HCT116 (cell line): Measurements from ENCODE around the gene CDK5RAP1. TPM values are rescaled to one million over a fixed set of nuclear protein-coding genes. Genes with fewer than 3 reads are reported as not detected.

ENCODE experiments used
- ATAC-seq: fragments of 200-7000 bp; cut with Tn5 transposase; 2 replicates; pipeline ENCODE4 v1.9.1; 2020; ENCODE audit warnings: mild to moderate bottlenecking, moderate library complexity
- BruUV-seq: library from RNA; stranded (reverse); fragments of 400-500 nt; replicated peaks from 2 replicates; lab custom pipeline; 2021; lab: Mats Ljungman, UMichigan
- CTCF ChIA-PET: fragments of 300-600 bp; sonication (Branson Sonifier 250); formaldehyde crosslinking; loops from one replicate; lab custom pipeline; 2021; ENCODE audit warnings: antibody characterized with exemption; lab: Charles Lee
- POLR2A ChIA-PET: fragments of 300-600, 350-600 bp; sonication (Branson Sonifier 250); formaldehyde crosslinking; loops from one replicate; lab custom pipeline; 2021; ENCODE audit warnings: antibody characterized with exemption; lab: Charles Lee
- RAD21 ChIA-PET, 2 experiments: fragments of 300-600 bp; sonication (Branson Sonifier 250); formaldehyde crosslinking; loops; one replicate each; lab custom pipeline; 2023; ENCODE audit warnings: low total read pairs in 2 of 2; ENCODE audit not compliant: uncharacterized antibody in 2 of 2, unreplicated experiment in 2 of 2, low non-redundant PET in 1 of 2; lab: Charles Lee
- DNase-seq: peaks from one replicate; pipeline ENCODE4 v3.0.0-alpha.2; 2010; ENCODE audit warnings: low read depth, low spot score
- H2AFZ ChIP-seq: fragments of 200-600 bp; shearing (Covaris generic), sonication (generic); 2 replicates; pipeline ENCODE4 v1.6.1; 2017; ENCODE audit warnings: low read depth, mixed run types, mixed read lengths, antibody characterized with exemption, low read length; ENCODE audit not compliant: poor library complexity, severe bottlenecking
- H3K27ac ChIP-seq: 2 replicates; pipeline ENCODE4 v1.5.1; 2012; ENCODE audit warnings: low read depth, low read length
- H3K27me3 ChIP-seq: fragments of 200-600 bp; sonication (generic); 2 replicates; pipeline ENCODE4 v1.6.1; 2016; ENCODE audit warnings: mixed run types, low read length, mixed read lengths; ENCODE audit not compliant: insufficient read depth
- H3K36me3 ChIP-seq, 2 experiments: fragments of 200-500 bp in 1 of 2; fragments of 200-600 bp in 1 of 2; sonication (Bioruptor generic) in 1 of 2; sonication (generic) in 1 of 2; 2 replicates each; pipeline versions ENCODE4 v1.5.1 to v1.6.1; 2014 to 2016; ENCODE audit warnings: low read length in 2 of 2, inconsistent platforms in 1 of 2, mixed read lengths in 1 of 2, mixed run types in 1 of 2; ENCODE audit not compliant: insufficient read depth in 2 of 2, control insufficient read depth in 1 of 2
- H3K4me1 ChIP-seq, 2 experiments: fragments of 200-600 bp in 1 of 2; sonication (generic) in 1 of 2; 2 replicates each; pipeline versions ENCODE4 v1.5.1 to v1.6.1; 2012 to 2017; ENCODE audit warnings: low read length in 2 of 2, inconsistent platforms in 1 of 2, mild to moderate bottlenecking in 1 of 2, mixed read lengths in 1 of 2, mixed run types in 1 of 2, moderate library complexity in 1 of 2; ENCODE audit not compliant: insufficient read depth in 2 of 2, control insufficient read depth in 1 of 2
- H3K4me2 ChIP-seq: fragments of 200-600 bp; sonication (generic); 2 replicates; pipeline ENCODE4 v1.6.1; 2017; ENCODE audit warnings: mixed run types, low read length, mixed read lengths
- H3K4me3 ChIP-seq, 2 experiments: fragments of 200-600 bp in 1 of 2; sonication (generic) in 1 of 2; replicated peaks in 1 of 2; 2 replicates each; pipeline ENCODE4 v1.5.1; 2011 to 2016; ENCODE audit warnings: low read length in 2 of 2, control low read depth in 1 of 2, low read depth in 1 of 2, mild to moderate bottlenecking in 1 of 2, mixed read lengths in 1 of 2, mixed run types in 1 of 2
- H3K79me2 ChIP-seq: fragments of 200-600 bp; sonication (generic); 2 replicates; pipeline ENCODE4 v1.6.1; 2017; ENCODE audit warnings: mild to moderate bottlenecking, mixed run types, low read length, moderate library complexity, mixed read lengths; ENCODE audit not compliant: insufficient read depth
- H3K9ac ChIP-seq: fragments of 200-600 bp; sonication (generic); 2 replicates; pipeline ENCODE4 v1.6.1; 2016; ENCODE audit warnings: low read length, mixed read lengths
- H3K9me2 ChIP-seq: fragments of 200-600 bp; sonication (generic), shearing (Covaris generic); 2 replicates; pipeline ENCODE4 v1.6.1; 2017; ENCODE audit warnings: mixed run types, mild to moderate bottlenecking, moderate library complexity; ENCODE audit not compliant: insufficient read depth
- H3K9me3 ChIP-seq, 2 experiments: fragments of 200-500 bp in 1 of 2; fragments of 200-600 bp in 1 of 2; sonication (Bioruptor generic) in 1 of 2; sonication (generic) in 1 of 2; 2 replicates each; pipeline ENCODE4 v1.6.1; 2014 to 2017; ENCODE audit warnings: low read length in 2 of 2, mixed read lengths in 2 of 2, inconsistent platforms in 1 of 2, low read depth in 1 of 2, mild to moderate bottlenecking in 1 of 2, mixed run types in 1 of 2, moderate library complexity in 1 of 2; ENCODE audit not compliant: control insufficient read depth in 1 of 2, insufficient read depth in 1 of 2
- H4K20me1 ChIP-seq: fragments of 200-600 bp; sonication (generic), shearing (Covaris generic); 2 replicates; pipeline ENCODE4 v1.6.1; 2017; ENCODE audit warnings: mixed run types, mild to moderate bottlenecking, moderate library complexity; ENCODE audit not compliant: insufficient read depth
- ELF1 ChIP-seq: IDR thresholded peaks from 2 replicates; pipeline ENCODE4 v1.6.1; 2012; ENCODE audit warnings: low read depth, borderline replicate concordance
- EZH2 ChIP-seq: fragments of 200-600 bp; sonication (generic); IDR thresholded peaks from 2 replicates; pipeline ENCODE4 v1.6.1; 2017; ENCODE audit warnings: antibody characterized with exemption, mixed run types
- SRF ChIP-seq: IDR thresholded peaks from 2 replicates; pipeline ENCODE4 v1.6.1; 2012; ENCODE audit warnings: low read depth
- intact Hi-C: fragments of 100-400 bp; cut with micrococcal nuclease; formaldehyde crosslinking; loops from 2 replicates; pipeline ENCODE4 v1.10.0; 2022
- total RNA-seq: library from RNA; stranded (reverse); gene quantifications from one replicate; pipeline ENCODE4 v1.2.1, GENCODE V29; 2021; ENCODE audit not compliant: unreplicated experiment
- TF ChIP-seq, protein P1 (sequence below): IDR thresholded peaks from 2 replicates; pipeline ENCODE4 v1.6.1; 2011; ENCODE audit warnings: mild to moderate bottlenecking, low read length, moderate library complexity; ENCODE audit not compliant: insufficient replicate concordance; ENCODE audit errors: extremely low read depth
- TF ChIP-seq, protein P2 (sequence below): IDR thresholded peaks from 2 replicates; pipeline ENCODE4 v1.6.1; 2012; ENCODE audit warnings: low read depth

CDK5RAP1 gene
- total RNA-seq, 1 experiment from 2014 or later, result 41.4 TPM

DNA sequence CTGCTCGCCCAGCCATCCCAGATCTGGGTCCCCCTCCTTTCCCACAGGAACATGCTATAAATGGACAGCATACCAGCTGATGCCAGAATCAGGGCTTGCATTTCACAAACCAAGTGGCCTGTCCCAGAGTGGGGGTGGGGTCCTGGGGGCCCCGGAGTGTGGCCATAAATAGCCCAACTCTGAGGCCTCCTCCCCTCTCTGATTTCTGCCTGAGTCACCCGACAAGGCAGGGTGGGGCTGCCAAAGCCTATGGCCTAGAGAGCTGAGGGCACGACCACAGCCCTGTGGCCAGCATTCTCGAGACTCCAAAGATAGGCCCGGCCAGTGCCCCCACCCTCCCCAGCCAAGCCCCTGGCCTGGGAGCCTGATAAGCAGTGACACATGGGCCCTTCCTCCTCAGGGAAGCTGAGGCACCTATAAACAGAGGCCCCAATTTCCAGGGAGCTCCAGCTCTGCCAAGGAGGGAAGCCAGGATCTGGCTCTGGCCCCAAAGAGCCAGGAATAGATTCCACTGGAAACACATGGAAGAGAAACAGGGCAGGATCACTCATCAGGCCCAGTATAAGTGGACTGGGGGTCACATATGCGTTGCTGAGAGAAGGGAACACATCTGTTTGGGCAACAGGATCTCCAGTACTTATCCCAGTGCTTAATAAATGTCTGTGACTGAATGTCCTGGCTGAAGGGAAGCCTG, 22.0 kb upstream of the CDK5RAP1 start (continued):
- TF ChIP-seq, protein P1, sequence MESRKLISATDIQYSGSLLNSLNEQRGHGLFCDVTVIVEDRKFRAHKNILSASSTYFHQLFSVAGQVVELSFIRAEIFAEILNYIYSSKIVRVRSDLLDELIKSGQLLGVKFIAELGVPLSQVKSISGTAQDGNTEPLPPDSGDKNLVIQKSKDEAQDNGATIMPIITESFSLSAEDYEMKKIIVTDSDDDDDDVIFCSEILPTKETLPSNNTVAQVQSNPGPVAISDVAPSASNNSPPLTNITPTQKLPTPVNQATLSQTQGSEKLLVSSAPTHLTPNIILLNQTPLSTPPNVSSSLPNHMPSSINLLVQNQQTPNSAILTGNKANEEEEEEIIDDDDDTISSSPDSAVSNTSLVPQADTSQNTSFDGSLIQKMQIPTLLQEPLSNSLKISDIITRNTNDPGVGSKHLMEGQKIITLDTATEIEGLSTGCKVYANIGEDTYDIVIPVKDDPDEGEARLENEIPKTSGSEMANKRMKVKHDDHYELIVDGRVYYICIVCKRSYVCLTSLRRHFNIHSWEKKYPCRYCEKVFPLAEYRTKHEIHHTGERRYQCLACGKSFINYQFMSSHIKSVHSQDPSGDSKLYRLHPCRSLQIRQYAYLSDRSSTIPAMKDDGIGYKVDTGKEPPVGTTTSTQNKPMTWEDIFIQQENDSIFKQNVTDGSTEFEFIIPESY, result no peak

DNA sequence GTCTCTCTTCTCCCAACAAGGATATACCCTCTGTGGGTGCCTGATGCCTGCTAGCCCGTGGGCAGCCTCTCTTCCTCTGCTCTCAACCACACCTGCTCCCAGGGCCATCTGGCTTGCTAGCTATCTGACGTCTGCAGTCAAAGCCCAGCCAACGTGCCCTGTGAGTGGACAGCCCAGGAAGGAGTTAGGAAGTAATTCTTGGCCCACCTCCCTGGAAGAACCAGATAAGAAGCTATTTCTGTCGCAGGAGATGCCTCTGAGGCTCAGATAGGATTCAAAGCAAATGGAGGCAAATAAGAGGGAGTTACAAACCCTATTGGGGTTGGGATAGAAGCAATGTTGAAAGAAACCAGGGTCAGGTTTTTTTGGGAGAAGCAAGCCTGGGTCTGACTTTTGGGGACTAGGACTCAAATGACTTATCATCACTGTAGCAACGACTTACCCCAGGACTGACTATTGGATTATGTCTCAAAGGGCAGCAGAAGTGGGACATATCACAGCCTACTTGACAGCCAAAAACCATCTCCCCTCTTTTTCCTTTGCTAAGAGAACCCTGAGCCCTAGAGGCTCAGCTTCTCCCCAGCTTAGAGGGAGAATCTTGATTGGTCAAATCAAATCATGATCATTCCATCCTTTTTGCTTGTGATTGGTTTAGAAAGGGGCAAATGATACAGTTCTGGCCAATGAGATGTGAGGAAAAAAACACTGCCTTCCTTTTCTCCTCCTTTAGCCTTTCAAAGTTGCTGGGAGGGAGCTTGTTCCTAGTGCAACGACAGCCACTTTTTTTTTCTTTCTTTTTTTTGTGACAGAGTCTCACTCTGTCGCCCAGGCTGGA, 18.0 kb upstream of the CDK5RAP1 start:
- H3K4me3 ChIP-seq, result no peak overlapping the region
- intact Hi-C loops, result no loop called here
- H3K36me3 ChIP-seq, result no peaks in the 10 kb centered on the region
- no peak overlapping the region for H3K27ac ChIP-seq
- H3K27me3 ChIP-seq, result no peaks in the 10 kb centered on the region
- no peaks in the 10 kb centered on the region for H3K9me3 ChIP-seq
- RAD21 ChIA-PET, result no interaction called here
- no peak for TF ChIP-seq EZH2
- TF ChIP-seq SRF, result no peak
- TF ChIP-seq ELF1, result no peak
- TF ChIP-seq, protein P2, sequence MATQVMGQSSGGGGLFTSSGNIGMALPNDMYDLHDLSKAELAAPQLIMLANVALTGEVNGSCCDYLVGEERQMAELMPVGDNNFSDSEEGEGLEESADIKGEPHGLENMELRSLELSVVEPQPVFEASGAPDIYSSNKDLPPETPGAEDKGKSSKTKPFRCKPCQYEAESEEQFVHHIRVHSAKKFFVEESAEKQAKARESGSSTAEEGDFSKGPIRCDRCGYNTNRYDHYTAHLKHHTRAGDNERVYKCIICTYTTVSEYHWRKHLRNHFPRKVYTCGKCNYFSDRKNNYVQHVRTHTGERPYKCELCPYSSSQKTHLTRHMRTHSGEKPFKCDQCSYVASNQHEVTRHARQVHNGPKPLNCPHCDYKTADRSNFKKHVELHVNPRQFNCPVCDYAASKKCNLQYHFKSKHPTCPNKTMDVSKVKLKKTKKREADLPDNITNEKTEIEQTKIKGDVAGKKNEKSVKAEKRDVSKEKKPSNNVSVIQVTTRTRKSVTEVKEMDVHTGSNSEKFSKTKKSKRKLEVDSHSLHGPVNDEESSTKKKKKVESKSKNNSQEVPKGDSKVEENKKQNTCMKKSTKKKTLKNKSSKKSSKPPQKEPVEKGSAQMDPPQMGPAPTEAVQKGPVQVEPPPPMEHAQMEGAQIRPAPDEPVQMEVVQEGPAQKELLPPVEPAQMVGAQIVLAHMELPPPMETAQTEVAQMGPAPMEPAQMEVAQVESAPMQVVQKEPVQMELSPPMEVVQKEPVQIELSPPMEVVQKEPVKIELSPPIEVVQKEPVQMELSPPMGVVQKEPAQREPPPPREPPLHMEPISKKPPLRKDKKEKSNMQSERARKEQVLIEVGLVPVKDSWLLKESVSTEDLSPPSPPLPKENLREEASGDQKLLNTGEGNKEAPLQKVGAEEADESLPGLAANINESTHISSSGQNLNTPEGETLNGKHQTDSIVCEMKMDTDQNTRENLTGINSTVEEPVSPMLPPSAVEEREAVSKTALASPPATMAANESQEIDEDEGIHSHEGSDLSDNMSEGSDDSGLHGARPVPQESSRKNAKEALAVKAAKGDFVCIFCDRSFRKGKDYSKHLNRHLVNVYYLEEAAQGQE, result no peak
- no TSS peak for BruUV-seq
- no peaks in the 10 kb centered on the region for H4K20me1 ChIP-seq
- peaks cover 17 to 32% of the 10 kb centered on the region in 2 experiments for H3K4me1 ChIP-seq
- H3K9ac ChIP-seq, result no peak overlapping the region
- H2AFZ ChIP-seq, result no peak overlapping the region
- ATAC-seq (no peak), DNase-seq (no peak)
- H3K4me2 ChIP-seq, result no peak overlapping the region
- H3K9me2 ChIP-seq, result no peaks in the 10 kb centered on the region
- H3K79me2 ChIP-seq, result no peaks in the 10 kb centered on the region
- POLR2A ChIA-PET, result no interaction called here
- CTCF ChIA-PET, result no interaction called here
